GM12878 (cell line): ENCODE results near the gene CDK15.

Source experiments
- BCL11A ChIP-seq: IDR thresholded peaks from 2 replicates; pipeline ENCODE4 v1.6.1; 2011; ENCODE audit warnings: low read depth, low read length
- EP300 ChIP-seq, 2 experiments: fragments of 150-350 bp in 1 of 2; IDR thresholded peaks; 2 replicates each; pipeline ENCODE4 v1.6.1; 2011 to 2012; ENCODE audit warnings: low read depth in 2 of 2, low read length in 2 of 2, borderline replicate concordance in 1 of 2, improper control_type of control experiment in 1 of 2, inconsistent platforms in 1 of 2; ENCODE audit not compliant: control insufficient read depth in 1 of 2
- HDGF ChIP-seq: fragments of 450-650 bp; IDR thresholded peaks from 2 replicates; pipeline ENCODE4 v1.6.1; 2016; ENCODE audit warnings: antibody characterized with exemption
- POLR2A ChIP-seq: IDR thresholded peaks from 2 replicates; pipeline ENCODE4 v1.6.1; 2011; ENCODE audit warnings: low read depth, mild to moderate bottlenecking, low read length
- SREBF2 ChIP-seq: IDR thresholded peaks from 2 replicates; pipeline ENCODE4 v1.6.1; 2012; ENCODE audit warnings: mild to moderate bottlenecking, low read length
- STAT1 ChIP-seq: fragments of 450-650 bp; conservative IDR thresholded peaks from 2 replicates; pipeline ENCODE4 v1.6.1; 2014; ENCODE audit warnings: antibody characterized with exemption, mild to moderate bottlenecking
- TARDBP ChIP-seq: IDR thresholded peaks from 2 replicates; pipeline ENCODE4 v1.6.1; 2016; ENCODE audit warnings: borderline replicate concordance
- TF ChIP-seq, protein P1 (sequence below), 3 experiments: IDR thresholded peaks in 2 of 3; conservative IDR thresholded peaks in 1 of 3; 2 replicates each; pipeline ENCODE4 v1.5.1; 2011; ENCODE audit warnings: low read depth in 3 of 3, low read length in 3 of 3, mild to moderate bottlenecking in 3 of 3, control low read depth in 2 of 3, moderate library complexity in 2 of 3, inconsistent platforms in 1 of 3, mixed read lengths in 1 of 3; ENCODE audit not compliant: control insufficient read depth in 2 of 3, insufficient read depth in 1 of 3; ENCODE audit errors: extremely low read depth in 1 of 3
- TF ChIP-seq, protein P2 (sequence below): fragments of 450-650 bp; IDR thresholded peaks from 2 replicates; pipeline ENCODE4 v1.6.1; 2018; ENCODE audit warnings: mild to moderate bottlenecking, low read depth, moderate library complexity; ENCODE audit not compliant: partially characterized antibody
- TF ChIP-seq, protein P3 (sequence below): IDR thresholded peaks from 2 replicates; pipeline ENCODE4 v1.6.1; 2012; ENCODE audit warnings: low read length, inconsistent platforms

DNA sequence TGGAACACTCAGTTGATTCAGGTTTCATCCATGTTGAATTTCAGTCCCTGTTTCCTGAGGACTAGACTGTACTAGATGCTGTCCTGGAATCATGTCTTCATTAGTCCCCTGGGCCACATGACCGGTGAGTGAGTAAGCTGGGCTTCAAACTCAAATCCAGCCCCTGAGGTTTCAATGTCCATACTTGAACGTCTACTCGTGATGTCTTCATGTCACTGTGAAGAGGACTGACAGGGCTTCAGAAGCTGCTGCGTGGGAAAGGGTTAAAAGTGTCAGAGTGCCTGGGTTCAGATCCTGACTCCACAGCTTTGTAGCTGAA lies 101.2 kb downstream of the CDK15 start:
- no peak for TF ChIP-seq STAT1
- no peak for TF ChIP-seq HDGF
- TF ChIP-seq, protein P1, sequence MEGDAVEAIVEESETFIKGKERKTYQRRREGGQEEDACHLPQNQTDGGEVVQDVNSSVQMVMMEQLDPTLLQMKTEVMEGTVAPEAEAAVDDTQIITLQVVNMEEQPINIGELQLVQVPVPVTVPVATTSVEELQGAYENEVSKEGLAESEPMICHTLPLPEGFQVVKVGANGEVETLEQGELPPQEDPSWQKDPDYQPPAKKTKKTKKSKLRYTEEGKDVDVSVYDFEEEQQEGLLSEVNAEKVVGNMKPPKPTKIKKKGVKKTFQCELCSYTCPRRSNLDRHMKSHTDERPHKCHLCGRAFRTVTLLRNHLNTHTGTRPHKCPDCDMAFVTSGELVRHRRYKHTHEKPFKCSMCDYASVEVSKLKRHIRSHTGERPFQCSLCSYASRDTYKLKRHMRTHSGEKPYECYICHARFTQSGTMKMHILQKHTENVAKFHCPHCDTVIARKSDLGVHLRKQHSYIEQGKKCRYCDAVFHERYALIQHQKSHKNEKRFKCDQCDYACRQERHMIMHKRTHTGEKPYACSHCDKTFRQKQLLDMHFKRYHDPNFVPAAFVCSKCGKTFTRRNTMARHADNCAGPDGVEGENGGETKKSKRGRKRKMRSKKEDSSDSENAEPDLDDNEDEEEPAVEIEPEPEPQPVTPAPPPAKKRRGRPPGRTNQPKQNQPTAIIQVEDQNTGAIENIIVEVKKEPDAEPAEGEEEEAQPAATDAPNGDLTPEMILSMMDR (IDR thresholded peaks at IDR 0.05 in 2 of 3, conservative IDR thresholded peaks at IDR 0.05 in 1 of 3; ENCODE audit: control insufficient read depth in 2 of 3, extremely low read depth in 1 of 3, insufficient read depth in 1 of 3, low read depth in 3 of 3, low read length in 3 of 3) = no peak
- no peak for TF ChIP-seq TARDBP
- TF ChIP-seq SREBF2 = no peak
- no peak for TF ChIP-seq BCL11A
- no peak for TF ChIP-seq POLR2A
- TF ChIP-seq, protein P2, sequence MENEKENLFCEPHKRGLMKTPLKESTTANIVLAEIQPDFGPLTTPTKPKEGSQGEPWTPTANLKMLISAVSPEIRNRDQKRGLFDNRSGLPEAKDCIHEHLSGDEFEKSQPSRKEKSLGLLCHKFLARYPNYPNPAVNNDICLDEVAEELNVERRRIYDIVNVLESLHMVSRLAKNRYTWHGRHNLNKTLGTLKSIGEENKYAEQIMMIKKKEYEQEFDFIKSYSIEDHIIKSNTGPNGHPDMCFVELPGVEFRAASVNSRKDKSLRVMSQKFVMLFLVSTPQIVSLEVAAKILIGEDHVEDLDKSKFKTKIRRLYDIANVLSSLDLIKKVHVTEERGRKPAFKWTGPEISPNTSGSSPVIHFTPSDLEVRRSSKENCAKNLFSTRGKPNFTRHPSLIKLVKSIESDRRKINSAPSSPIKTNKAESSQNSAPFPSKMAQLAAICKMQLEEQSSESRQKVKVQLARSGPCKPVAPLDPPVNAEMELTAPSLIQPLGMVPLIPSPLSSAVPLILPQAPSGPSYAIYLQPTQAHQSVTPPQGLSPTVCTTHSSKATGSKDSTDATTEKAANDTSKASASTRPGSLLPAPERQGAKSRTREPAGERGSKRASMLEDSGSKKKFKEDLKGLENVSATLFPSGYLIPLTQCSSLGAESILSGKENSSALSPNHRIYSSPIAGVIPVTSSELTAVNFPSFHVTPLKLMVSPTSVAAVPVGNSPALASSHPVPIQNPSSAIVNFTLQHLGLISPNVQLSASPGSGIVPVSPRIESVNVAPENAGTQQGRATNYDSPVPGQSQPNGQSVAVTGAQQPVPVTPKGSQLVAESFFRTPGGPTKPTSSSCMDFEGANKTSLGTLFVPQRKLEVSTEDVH = no peak
- TF ChIP-seq, protein P3, sequence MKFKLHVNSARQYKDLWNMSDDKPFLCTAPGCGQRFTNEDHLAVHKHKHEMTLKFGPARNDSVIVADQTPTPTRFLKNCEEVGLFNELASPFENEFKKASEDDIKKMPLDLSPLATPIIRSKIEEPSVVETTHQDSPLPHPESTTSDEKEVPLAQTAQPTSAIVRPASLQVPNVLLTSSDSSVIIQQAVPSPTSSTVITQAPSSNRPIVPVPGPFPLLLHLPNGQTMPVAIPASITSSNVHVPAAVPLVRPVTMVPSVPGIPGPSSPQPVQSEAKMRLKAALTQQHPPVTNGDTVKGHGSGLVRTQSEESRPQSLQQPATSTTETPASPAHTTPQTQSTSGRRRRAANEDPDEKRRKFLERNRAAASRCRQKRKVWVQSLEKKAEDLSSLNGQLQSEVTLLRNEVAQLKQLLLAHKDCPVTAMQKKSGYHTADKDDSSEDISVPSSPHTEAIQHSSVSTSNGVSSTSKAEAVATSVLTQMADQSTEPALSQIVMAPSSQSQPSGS = no peak
- no peak for TF ChIP-seq EP300 (IDR thresholded peaks at IDR 0.05; ENCODE audit: borderline replicate concordance in 1 of 2, control insufficient read depth in 1 of 2, low read depth in 2 of 2, low read length in 2 of 2)
